Measurements from ENCODE around the gene LRRTM4. TPM values are rescaled to one million over a fixed set of nuclear protein-coding genes. Genes with fewer than 3 reads are reported as not detected.

The LRRTM4 gene
- total RNA-seq, 2 donors from 2014 or later = 7.0 to 21.1 TPM

DNA sequence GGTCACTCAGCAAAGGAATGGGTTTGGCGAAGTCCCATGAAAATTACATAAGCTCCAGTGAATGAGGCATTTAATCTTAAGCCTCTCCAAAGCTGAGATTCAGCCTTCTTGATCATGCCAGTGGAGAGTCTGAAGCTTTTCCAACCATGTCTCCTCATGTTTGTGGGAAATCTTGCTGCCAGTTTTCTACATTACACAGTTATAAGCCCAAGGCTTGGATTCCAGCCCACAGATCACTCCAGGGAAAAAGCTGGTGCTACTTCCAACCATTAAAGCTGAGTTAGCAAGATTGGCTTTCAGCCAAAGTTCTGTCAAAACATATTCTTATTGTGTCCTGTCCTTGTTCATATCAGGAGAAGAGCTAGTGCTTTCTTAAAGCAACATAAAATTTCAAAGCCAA is 293.8 kb downstream of the LRRTM4 start:
- Histone ChIP-seq H3K27me3 (ENCODE audit: control insufficient read depth, insufficient read depth, low read length, poor library complexity, severe bottlenecking) (no peaks in the 10 kb centered on the region), H3K36me3 (ENCODE audit: control insufficient read depth, insufficient read depth, low read length) (no peaks in the 10 kb centered on the region), H3K4me3 (ENCODE audit: low read length) (no peak overlapping the region), H3K9ac (ENCODE audit: extremely low read depth, low read length, poor library complexity, severe bottlenecking) (no peak overlapping the region), H3K4me1 (ENCODE audit: control insufficient read depth, insufficient read depth, low read length) (no peaks in the 10 kb centered on the region), H3K27ac (ENCODE audit: low read depth, low read length) (no peak overlapping the region), H3K9me3 (ENCODE audit: control insufficient read depth, low read length) (no peaks in the 10 kb centered on the region)
- H3K27me3 Mint-ChIP-seq (ENCODE audit: insufficient read depth) = no peaks in the 10 kb centered on the region
- peaks cover 10% of the 10 kb centered on the region for H3K9me3 Mint-ChIP-seq
- no peaks in the 10 kb centered on the region for H3K4me1 Mint-ChIP-seq
- DNase-seq = no peak
- 92 to 94% methylated on average over 1 of the region's 1 CpG for WGBS, 2 experiments (ENCODE audit: insufficient coverage in 1 of 2, insufficient read length in 1 of 2)
- H3K27ac Mint-ChIP-seq = no peak overlapping the region
- peaks cover 2% of the 10 kb centered on the region for H3K36me3 Mint-ChIP-seq (ENCODE audit: low read depth)
- TF ChIP-seq, protein P1, sequence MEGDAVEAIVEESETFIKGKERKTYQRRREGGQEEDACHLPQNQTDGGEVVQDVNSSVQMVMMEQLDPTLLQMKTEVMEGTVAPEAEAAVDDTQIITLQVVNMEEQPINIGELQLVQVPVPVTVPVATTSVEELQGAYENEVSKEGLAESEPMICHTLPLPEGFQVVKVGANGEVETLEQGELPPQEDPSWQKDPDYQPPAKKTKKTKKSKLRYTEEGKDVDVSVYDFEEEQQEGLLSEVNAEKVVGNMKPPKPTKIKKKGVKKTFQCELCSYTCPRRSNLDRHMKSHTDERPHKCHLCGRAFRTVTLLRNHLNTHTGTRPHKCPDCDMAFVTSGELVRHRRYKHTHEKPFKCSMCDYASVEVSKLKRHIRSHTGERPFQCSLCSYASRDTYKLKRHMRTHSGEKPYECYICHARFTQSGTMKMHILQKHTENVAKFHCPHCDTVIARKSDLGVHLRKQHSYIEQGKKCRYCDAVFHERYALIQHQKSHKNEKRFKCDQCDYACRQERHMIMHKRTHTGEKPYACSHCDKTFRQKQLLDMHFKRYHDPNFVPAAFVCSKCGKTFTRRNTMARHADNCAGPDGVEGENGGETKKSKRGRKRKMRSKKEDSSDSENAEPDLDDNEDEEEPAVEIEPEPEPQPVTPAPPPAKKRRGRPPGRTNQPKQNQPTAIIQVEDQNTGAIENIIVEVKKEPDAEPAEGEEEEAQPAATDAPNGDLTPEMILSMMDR (conservative IDR thresholded peaks at IDR 0.05) = no peak
- no peak overlapping the region for H3K4me3 Mint-ChIP-seq

DNA sequence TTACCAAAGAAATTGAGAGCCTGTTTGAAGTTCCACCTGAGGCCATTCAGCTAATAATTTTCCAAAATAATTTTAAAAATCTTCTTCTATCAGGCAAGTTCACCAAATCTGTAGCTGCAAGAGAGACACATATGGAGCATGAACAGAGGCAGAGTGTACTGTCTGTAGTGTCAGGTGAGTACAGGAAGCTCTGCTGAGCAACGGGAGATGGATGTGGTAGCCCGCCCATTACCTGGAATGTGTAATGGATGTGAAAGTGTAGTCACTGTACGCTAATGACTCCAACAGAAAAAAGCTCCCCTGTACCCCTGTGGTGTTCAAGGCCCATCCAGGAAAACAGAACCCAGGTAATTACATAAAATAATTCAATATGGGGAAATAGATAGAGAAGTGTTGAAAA is 311.5 kb downstream of the LRRTM4 start:
- Mint-ChIP-seq H3K9me3 (no peaks in the 10 kb centered on the region), H3K4me1 (peaks cover 42% of the 10 kb centered on the region), H3K36me3 (ENCODE audit: low read depth) (no peaks in the 10 kb centered on the region), H3K27ac (no peak overlapping the region), H3K27me3 (ENCODE audit: insufficient read depth) (no peaks in the 10 kb centered on the region), H3K4me3 (no peak overlapping the region)
- no peak for DNase-seq
- H3K27me3 ChIP-seq (ENCODE audit: control insufficient read depth, insufficient read depth, low read length, poor library complexity, severe bottlenecking) = no peaks in the 10 kb centered on the region
- H3K4me1 ChIP-seq (ENCODE audit: control insufficient read depth, insufficient read depth, low read length) = peaks cover 12% of the 10 kb centered on the region
- no peak overlapping the region for H3K27ac ChIP-seq (ENCODE audit: low read depth, low read length)
- H3K4me3 ChIP-seq (ENCODE audit: low read length) = peak overlapping the region; percentile 48
- TF ChIP-seq, protein P1 (conservative IDR thresholded peaks at IDR 0.05) = no peak
- H3K36me3 ChIP-seq (ENCODE audit: control insufficient read depth, insufficient read depth, low read length) = no peaks in the 10 kb centered on the region
- WGBS, 2 experiments (ENCODE audit: insufficient coverage in 1 of 2, insufficient read length in 1 of 2) = 85% methylated on average over 3 of the region's 3 CpGs; no CpG with 5 or more reads in 1 of the 2 experiments
- H3K9ac ChIP-seq (ENCODE audit: extremely low read depth, low read length, poor library complexity, severe bottlenecking) = no peak overlapping the region
- no peaks in the 10 kb centered on the region for H3K9me3 ChIP-seq (ENCODE audit: control insufficient read depth, low read length)

DNA sequence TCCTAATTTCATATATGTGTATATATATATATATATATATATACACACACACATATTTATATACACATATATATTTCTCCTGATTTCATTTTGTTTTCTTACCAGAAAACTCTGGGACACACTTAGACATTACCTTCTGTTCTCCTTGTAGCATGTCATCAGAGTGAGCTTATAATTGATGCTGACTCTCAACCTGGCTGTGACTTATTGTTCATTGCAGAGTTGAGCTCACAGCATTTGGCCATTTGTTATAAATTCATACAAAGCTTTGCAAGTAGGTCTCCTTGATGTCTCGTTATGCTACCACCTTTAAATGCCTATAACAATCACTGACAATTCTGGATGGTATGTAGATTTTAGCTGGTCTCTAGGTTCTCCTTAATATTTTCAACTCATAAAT is 314.8 kb downstream of the LRRTM4 start:
- no peaks in the 10 kb centered on the region for H3K27me3 Mint-ChIP-seq (ENCODE audit: insufficient read depth)
- TF ChIP-seq, protein P1 (conservative IDR thresholded peaks at IDR 0.05) = no peak
- no peaks in the 10 kb centered on the region for H3K9me3 Mint-ChIP-seq
- H3K36me3 Mint-ChIP-seq (ENCODE audit: low read depth) = no peaks in the 10 kb centered on the region
- Histone ChIP-seq H3K9ac (ENCODE audit: extremely low read depth, low read length, poor library complexity, severe bottlenecking) (no peak overlapping the region), H3K4me1 (ENCODE audit: control insufficient read depth, insufficient read depth, low read length) (peaks cover 6% of the 10 kb centered on the region), H3K36me3 (ENCODE audit: control insufficient read depth, insufficient read depth, low read length) (no peaks in the 10 kb centered on the region), H3K27ac (ENCODE audit: low read depth, low read length) (no peak overlapping the region), H3K9me3 (ENCODE audit: control insufficient read depth, low read length) (no peaks in the 10 kb centered on the region), H3K4me3 (ENCODE audit: low read length) (no peak overlapping the region), H3K27me3 (ENCODE audit: control insufficient read depth, insufficient read depth, low read length, poor library complexity, severe bottlenecking) (no peaks in the 10 kb centered on the region)
- no peak overlapping the region for H3K4me3 Mint-ChIP-seq
- peaks cover 48% of the 10 kb centered on the region for H3K4me1 Mint-ChIP-seq
- DNase-seq = no peak
- no peak overlapping the region for H3K27ac Mint-ChIP-seq
- 100% methylated on average over 1 of the region's 1 CpG; no CpG with 5 or more reads in 1 of the 2 experiments for WGBS, 2 experiments (ENCODE audit: insufficient coverage in 1 of 2, insufficient read length in 1 of 2)

Data from endodermal cell (in vitro differentiated cells).